ENCODE measurements around the gene ZMIZ1.

ZMIZ1 gene

GRCh38 chr10:79065091-79065551, 3.6 kb upstream of the ZMIZ1 start:
- H3K4me3 ChIP-seq (ENCODE audit: low read depth in 1 of 2, low read length in 1 of 2), result no peak overlapping the region
- H3K9me3 ChIP-seq, result no peaks in the 10 kb centered on the region
- H3K27me3 ChIP-seq, result peaks cover 24% of the 10 kb centered on the region
- H3K27ac ChIP-seq, result no peak overlapping the region
- H3K4me1 ChIP-seq (ENCODE audit: control insufficient read depth in 1 of 2, insufficient read depth in 1 of 2, low read depth in 1 of 2, low read length in 1 of 2), result peaks cover 16 to 20% of the 10 kb centered on the region in 2 experiments
- TF ChIP-seq CTCF (IDR thresholded peaks at IDR 0.05), result no peak
- H3K36me3 ChIP-seq, result no peaks in the 10 kb centered on the region

GRCh38 chr10:79065853-79066252, 2.9 kb upstream of the ZMIZ1 start:
- Histone ChIP-seq H3K9me3 (no peaks in the 10 kb centered on the region), H3K36me3 (no peaks in the 10 kb centered on the region), H3K4me1 (ENCODE audit: control insufficient read depth in 1 of 2, insufficient read depth in 1 of 2, low read depth in 1 of 2, low read length in 1 of 2) (peaks cover 17 to 20% of the 10 kb centered on the region in 2 experiments), H3K27me3 (peaks cover 26% of the 10 kb centered on the region), H3K27ac (no peak overlapping the region), H3K4me3 (ENCODE audit: low read depth in 1 of 2, low read length in 1 of 2) (no peak overlapping the region)
- TF ChIP-seq CTCF (IDR thresholded peaks at IDR 0.05), result no peak

- H3K27ac ChIP-seq, result peak overlapping the region; percentile 91
- TF ChIP-seq CTCF (IDR thresholded peaks at IDR 0.05), result no peak
- no peaks in the 10 kb centered on the region for H3K9me3 ChIP-seq
- peaks cover 34% of the 10 kb centered on the region for H3K27me3 ChIP-seq
- peaks cover 25 to 28% of the 10 kb centered on the region in 2 experiments for H3K4me1 ChIP-seq (ENCODE audit: control insufficient read depth in 1 of 2, insufficient read depth in 1 of 2, low read depth in 1 of 2, low read length in 1 of 2)
- H3K4me3 ChIP-seq (ENCODE audit: low read depth in 1 of 2, low read length in 1 of 2), result peak overlapping the region; percentile 75 to 99
- H3K36me3 ChIP-seq, result no peaks in the 10 kb centered on the region
Observed at GRCh38 chr10:79066411-79067240, 2.1 kb upstream of the ZMIZ1 start.

GRCh38 chr10:79067241-79068202, 1.2 kb upstream of the ZMIZ1 start:
- Histone ChIP-seq H3K27ac (peak overlapping the region; percentile 91), H3K27me3 (peaks cover 43% of the 10 kb centered on the region), H3K9me3 (no peaks in the 10 kb centered on the region), H3K36me3 (no peaks in the 10 kb centered on the region), H3K4me3 (ENCODE audit: low read depth in 1 of 2, low read length in 1 of 2) (peak overlapping the region; percentile 75 to 99), H3K4me1 (ENCODE audit: control insufficient read depth in 1 of 2, insufficient read depth in 1 of 2, low read depth in 1 of 2, low read length in 1 of 2) (peaks cover 34 to 37% of the 10 kb centered on the region in 2 experiments)
- TF ChIP-seq CTCF (IDR thresholded peaks at IDR 0.05), result no peak

- H3K36me3 ChIP-seq, result no peaks in the 10 kb centered on the region
- TF ChIP-seq CTCF (IDR thresholded peaks at IDR 0.05), result no peak
- peaks cover 33 to 40% of the 10 kb centered on the region in 2 experiments for H3K4me1 ChIP-seq (ENCODE audit: control insufficient read depth in 1 of 2, insufficient read depth in 1 of 2, low read depth in 1 of 2, low read length in 1 of 2)
- H3K27ac ChIP-seq, result peak overlapping the region; percentile 91
- H3K9me3 ChIP-seq, result no peaks in the 10 kb centered on the region
- peaks cover 44% of the 10 kb centered on the region for H3K27me3 ChIP-seq
- H3K4me3 ChIP-seq (ENCODE audit: low read depth in 1 of 2, low read length in 1 of 2), result peak overlapping the region; percentile 75 to 99
Observed at GRCh38 chr10:79068203-79068561, 584 bp upstream of the ZMIZ1 start.

Measured in neutrophil (primary cell).